DMS53 treated with DMSO at 0.1 percent for 48 hours (cell line): ENCODE measurements around the gene DNAJC17.

Experiments used
- DNase-seq: peaks from one replicate; lab custom pipeline; 2025; ENCODE audit not compliant: unreplicated experiment; lab: John Stamatoyannopoulos, UW

DNAJC17 gene, protein sequence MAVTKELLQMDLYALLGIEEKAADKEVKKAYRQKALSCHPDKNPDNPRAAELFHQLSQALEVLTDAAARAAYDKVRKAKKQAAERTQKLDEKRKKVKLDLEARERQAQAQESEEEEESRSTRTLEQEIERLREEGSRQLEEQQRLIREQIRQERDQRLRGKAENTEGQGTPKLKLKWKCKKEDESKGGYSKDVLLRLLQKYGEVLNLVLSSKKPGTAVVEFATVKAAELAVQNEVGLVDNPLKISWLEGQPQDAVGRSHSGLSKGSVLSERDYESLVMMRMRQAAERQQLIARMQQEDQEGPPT

DNA sequence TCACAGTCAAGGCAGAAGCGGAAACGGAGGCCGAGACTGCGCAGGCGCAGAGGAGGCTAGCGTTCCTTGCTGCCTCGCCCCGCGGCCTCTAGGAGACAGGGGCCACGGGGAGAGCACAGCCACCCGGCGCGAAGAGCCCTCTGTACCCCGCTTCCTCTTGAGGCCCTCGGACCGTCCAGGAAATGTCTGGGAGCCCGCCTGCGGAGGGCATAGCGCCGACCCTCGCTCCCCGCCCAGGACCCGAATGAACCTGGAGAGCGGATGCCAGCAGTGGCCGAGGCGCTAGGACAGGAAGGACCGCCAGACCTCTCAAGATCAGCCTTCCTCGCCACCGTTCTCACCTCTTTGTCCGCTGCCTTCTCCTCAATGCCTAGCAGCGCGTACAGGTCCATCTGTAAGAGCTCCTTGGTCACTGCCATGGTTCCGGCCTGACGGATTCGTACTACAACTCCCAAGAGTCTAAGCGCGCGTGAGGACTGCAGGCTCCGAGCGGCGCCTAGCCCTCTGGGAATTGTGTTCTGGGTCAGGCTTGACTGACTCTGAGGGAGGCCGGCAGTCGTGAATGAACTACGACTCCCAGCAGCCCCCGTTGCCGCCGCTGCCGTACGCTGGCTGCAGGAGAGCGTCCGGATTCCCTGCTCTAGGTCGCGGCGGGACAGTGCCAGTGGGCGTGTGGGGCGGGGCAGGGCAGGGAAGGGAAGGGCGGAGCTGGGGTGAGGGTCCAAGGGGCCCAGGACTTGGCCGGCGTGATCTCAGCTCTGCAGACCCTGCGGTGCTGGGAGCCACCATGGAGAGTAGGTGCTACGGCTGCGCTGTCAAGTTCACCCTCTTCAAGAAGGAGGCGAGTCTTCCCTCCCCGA is at the start of gene DNAJC17, which contains the start of gene ZFYVE19:
DNAJC17 (minus strand) TSS at position 446 of the 860 bp plus-strand sequence; CDS start at position 419, 27 bp downstream.
ZFYVE19 (plus strand) TSS at position 62 of the 860 bp plus-strand sequence; CDS start at position 563, 501 bp downstream.
- peak; percentile 89 for DNase-seq

DNA sequence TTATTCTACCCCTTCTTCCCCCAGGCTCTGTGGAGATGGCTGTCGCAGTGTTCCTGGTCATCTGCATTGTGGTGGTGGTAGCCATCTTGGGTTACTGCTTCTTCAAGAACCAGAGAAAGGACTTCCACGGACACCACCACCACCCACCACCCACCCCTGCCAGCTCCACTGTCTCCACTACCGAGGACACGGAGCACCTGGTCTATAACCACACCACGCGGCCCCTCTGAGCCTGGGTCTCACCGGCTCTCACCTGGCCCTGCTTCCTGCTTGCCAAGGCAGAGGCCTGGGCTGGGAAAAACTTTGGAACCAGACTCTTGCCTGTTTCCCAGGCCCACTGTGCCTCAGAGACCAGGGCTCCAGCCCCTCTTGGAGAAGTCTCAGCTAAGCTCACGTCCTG is 49.5 kb upstream of the DNAJC17 start:
- DNase-seq: no peak

DNA sequence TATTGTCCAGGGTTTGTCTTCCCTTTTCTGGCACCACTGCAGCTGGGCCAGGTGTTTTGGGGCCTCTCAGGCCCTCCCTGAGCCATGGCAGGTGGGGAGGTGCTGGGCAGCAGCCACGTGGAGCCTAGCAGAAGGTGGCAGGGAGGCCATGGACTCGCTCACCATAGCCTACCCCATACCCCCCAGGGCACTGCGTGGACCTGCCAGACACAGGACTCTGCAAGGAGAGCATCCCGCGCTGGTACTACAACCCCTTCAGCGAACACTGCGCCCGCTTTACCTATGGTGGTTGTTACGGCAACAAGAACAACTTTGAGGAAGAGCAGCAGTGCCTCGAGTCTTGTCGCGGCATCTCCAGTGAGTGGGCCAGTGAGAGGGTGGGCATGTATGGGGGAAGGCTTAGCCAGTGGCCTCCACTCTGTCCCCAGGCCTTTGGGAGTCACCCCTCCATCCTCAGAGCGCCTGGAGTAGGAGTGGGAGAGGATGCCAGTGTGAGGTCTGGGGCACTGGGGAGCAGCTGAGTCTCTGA is 48.5 kb upstream of the DNAJC17 start:
- no peak for DNase-seq

DNA sequence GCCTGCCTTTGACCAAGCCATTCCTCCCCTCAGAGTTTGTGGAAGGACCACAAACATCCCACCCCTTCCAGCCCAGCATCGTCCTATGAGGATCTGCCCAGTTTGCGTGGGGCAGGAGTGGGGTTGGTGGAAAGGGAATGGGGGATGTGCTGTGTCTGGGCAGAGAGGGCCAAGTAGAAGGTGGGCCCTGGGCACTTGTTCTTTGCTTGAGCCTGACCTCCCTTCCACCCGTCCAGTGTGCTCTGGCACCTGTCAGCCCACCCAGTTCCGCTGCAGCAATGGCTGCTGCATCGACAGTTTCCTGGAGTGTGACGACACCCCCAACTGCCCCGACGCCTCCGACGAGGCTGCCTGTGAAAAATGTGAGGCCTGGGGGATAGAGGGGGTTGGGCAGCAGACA is 46.9 kb upstream of the DNAJC17 start:
- no peak for DNase-seq

DNA sequence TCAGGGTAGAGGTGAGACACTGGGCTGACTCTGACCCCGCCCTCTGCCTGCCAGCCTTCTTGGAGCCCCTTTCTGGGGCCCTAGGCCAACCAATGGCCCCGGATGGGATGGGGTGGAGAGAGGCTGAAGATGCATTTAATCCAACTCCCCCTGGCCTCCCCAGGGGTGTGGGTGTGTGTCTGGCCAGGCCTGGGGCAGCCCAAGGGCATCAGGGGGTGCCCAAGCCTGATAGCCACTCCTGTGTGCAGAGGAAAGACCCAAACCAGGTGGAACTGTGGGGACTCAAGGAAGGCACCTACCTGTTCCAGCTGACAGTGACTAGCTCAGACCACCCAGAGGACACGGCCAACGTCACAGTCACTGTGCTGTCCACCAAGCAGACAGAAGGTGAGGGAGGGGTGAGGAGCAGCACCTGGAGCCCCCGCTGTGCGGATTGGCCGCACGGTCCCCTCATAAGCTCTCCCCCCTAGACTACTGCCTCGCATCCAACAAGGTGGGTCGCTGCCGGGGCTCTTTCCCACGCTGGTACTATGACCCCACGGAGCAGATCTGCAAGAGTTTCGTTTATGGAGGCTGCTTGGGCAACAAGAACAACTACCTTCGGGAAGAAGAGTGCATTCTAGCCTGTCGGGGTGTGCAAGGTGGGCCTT is 46.1 kb upstream of the DNAJC17 start:
- DNase-seq: no peak

DNA sequence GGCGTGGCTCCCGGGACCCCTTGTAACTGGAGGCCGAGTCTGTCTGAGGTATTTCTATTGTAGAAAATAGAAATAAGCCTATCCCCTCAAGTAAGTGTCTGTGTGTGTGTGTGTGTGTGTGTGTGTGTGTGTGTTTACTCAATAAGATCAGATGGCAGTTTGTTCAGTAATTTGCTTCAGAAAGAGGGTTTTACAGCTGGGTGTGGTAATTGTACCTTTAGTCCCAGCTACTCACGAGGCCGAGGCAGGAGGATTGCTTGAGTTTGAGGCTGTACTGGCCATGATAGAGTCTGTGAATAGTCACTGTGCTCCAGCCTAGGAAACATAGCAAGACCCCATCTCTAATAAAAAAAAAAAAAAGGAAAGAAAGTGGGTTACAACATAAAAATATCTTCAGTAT is 45.3 kb upstream of the DNAJC17 start:
- DNase-seq: no peak

DNA sequence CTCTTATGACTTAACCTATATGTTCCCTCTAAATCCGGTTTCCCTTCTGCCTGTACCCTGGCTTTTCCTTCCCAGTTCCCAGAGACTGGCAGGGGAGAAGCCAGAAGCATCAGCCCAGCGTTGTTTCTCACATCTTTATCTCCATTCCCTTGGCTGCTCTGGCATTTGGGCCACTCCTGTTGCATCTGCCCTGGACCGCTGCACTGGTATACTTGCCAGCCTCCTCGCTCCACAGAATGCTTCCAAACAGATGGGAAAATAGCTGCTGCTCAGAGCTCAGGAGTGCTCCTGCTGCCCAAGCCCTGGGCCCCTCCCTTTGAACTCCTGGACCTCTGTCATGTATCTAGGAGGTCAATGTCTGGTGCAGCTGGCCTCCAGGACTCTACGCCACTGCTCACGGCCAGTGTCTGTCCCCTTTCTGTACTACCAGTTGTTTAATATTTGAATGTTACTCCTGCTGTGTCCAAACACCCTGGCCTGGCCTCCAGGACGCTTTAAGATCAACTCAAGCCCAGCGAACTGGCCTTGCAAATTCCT is 43.4 kb upstream of the DNAJC17 start:
- DNase-seq: no peak

DNA sequence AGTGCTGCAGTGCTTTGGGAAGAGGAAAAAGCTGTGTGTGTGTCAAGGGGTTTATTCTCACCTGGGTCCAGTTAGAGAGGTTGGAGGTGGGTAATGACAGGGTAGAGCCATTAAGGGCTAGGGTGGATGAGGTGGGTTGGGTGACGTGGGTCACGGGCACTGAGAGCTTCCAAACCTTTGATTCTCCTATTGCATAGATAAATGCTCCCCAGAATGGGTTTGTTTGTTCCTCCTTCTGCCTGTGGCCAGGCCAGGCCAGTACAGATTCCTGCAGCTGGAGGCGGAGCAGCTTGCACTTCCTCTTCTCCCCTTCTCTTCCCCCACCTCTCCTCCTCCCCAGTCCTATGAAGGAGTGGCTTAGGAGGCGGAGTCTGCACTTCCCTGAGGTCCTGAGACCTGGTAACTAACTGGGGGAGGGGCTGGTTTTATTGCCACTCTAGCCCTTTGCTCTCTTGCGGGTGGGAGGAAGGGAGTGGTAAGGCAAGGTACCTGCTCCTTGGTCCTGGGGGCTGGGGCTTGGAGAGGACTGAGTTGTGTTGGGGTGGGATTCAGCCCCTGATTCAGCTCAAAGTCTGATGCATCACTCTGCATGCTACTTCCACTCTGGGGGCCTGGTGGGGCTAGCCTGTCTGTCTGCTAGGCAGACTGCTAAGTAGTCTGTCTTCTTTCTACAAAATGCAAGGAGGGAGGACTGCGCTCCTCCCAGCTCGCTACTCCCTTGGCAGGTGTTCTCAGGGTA is 40.1 kb upstream of the DNAJC17 start:
- DNase-seq: no peak

DNA sequence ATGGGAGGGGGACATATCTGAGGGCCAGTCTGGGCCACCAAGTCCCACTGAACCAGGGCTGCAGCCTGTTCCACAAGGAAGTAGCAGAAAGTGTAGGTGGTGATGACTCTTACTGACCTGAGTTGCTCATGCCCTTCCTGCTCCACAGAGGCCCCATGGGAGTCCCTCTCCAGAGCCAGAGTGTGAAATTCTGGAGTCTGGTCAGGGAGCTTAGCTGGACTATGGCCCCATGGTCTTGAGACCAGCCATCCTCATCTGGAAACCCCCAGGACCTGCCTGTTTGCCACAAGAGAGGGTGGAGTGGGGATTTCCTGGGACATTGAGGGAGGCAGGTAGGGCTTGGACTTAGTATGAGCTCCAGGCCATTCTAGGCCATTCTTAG is 39.6 kb upstream of the DNAJC17 start:
- DNase-seq: no peak

DNA sequence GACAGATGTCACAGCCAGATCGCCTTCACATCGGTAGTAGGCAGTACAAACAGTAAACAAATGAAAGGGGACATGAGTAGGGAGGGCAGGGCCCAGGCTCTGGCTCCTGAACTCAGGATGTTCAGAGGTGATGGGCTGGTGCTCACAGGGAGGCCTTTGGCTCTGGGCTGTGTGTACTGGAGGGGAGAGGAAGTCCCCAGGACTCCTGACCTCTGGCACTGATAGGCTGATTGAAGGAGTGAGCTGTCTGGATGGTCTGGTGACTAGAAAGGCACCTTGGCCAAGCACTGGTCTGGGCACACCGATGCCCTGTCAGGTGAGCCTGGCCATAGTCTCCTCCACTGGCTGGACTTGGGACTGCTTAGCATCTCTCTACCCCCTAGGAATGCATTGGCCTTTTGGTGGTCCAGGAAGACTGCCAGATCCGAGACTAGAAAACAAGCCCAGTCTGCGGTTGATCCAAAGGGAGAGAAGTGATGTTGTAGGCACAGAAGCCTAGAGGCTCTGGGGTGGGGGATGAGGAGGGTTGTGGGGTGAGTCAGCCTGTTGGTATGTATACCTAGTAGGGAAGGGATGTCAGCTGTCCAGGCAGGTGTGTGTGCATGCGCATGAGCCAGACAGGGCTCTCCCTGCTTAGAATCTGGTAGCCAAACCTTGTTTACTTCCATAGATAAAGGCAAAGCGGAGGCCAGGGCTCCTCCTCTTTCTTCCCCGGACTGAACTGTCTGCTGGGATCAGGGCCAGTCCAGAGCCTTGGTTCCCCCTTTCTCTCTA is 38.4 kb upstream of the DNAJC17 start:
- peak; percentile 88 for DNase-seq

DNA sequence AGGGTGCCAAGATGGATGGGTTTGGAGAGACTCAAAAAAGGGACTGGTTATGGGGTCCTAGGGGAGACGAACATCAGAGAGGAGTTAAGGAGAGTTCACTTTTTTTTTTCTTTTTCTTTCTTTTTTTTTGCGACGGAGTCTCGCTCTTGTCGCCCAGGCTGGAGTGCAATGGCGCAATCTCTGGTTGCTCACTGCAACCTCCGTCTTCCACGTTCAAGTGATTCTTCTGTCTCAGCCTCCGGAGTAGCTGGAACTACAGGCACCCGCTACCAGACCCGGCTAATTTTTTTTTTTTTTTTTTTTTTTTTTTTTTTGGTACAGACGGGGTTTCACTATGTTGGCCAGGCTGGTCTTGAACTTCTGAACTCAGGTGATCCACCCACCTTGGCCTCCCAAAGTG is 37.8 kb upstream of the DNAJC17 start:
- no peak for DNase-seq

DNA sequence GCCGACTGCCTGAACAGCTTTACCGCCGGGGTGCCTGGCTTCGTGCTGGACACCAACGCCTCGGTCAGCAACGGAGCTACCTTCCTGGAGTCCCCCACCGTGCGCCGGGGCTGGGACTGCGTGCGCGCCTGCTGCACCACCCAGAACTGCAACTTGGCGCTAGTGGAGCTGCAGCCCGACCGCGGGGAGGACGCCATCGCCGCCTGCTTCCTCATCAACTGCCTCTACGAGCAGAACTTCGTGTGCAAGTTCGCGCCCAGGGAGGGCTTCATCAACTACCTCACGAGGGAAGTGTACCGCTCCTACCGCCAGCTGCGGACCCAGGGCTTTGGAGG is 37.4 kb upstream of the DNAJC17 start:
- DNase-seq: no peak

DNA sequence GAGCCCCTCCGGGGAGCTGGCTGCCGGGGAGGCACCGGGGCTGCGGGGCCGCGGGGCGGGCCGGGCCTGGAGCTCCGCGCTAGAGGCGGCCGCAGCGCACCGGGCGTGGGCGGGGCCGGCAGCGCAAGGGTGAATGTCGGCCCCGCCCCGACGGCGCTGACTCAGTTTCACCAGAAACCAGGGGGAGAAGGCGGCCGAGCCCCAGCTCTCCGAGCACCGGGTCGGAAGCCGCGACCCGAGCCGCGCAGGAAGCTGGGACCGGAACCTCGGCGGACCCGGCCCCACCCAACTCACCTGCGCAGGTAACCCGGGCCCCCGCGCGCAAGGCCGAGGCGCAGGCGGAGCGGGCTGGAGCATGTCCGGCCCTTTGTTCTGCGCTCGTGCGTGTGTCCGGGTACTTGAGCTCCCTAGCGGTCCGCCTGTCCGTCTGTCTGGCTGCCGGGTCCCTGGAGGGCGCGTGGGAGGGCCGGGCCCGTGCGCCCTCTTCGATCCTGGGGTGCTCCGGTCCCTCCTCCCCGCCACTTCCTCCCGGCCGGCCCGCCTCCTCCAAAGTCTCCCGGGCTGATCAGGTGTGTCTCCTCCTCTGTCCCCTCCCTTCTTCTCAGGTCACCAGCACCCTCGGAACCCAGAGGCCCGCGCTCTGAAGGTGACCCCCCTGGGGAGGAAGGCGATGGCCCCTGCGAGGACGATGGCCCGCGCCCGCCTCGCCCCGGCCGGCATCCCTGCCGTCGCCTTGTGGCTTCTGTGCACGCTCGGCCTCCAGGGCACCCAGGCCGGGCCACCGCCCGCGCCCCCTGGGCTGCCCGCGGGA is 36.8 kb upstream of the DNAJC17 start, which contains the start of gene SPINT1:
SPINT1 (plus strand) TSS at position 164 of the 811 bp plus-strand sequence; CDS start at position 671, 507 bp downstream.
- DNase-seq: no peak

DNA sequence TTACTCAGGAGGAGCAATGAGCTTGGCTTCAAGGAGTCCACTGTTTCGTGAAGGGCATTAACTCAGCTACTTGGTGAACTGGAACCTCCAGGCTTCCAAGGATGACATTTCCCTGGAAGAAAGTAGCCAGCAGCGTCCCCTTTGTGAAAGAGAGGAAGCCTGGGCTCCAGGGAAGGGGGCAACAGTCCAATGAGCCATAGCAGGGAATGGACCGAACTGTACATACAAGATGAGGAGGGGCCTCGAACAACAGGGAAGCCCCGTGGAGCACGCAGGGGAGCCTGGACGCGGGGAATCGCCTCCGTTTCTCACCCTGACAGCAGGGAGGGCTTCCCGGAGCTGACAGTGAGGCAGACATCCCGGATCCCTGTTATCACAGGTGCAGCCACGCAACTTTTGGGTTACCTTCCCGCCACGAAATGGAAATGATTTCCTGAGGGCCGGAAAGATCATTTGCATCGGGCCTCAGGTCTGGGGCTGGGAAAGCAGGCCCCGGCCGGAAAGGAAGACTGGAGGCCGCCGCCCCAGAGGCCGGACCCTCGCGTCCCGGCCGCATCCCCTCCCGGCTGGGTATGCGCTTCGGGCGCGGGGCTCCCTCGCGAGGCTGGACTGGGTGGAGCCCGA is 36.1 kb upstream of the DNAJC17 start:
- DNase-seq: no peak

DNA sequence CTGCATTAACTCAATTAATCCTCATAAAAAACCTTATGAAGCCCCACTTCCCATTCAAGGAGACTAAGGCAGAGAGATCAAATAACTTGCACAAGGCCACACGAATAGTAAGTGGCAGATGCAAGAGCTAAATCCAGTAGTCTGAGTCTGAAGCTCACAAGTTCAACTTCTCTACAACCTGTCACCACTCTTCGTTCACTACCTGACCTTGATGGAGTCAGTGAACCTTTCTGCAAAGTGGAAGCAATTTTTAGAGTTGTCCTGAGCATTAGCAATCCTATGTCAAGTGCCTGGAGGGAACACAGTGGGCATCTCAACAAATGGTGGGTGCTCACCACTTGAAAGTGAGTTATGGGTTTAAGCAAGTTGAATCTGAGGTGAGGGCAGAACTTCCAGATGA is 34.5 kb upstream of the DNAJC17 start:
- DNase-seq: no peak

DNA sequence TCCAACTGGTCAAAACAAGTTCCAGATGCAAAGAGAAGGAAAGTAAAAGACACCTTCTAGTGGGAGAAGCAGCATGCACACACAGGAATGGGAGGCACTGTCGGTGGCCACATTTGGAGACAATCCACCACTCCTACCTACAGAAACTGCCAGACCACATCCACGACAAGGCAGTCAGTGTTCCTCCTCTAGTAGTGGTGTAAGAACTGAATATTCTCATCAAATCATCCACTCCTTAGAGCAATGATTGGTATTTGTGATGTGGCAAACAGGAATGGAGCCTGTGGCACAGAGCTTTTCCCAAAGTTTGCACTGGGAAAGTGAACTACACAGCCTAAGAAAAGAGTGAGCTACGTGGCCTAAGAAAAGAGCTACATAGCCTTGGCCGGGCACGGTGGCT is 31.5 kb upstream of the DNAJC17 start:
- DNase-seq: no peak

DNA sequence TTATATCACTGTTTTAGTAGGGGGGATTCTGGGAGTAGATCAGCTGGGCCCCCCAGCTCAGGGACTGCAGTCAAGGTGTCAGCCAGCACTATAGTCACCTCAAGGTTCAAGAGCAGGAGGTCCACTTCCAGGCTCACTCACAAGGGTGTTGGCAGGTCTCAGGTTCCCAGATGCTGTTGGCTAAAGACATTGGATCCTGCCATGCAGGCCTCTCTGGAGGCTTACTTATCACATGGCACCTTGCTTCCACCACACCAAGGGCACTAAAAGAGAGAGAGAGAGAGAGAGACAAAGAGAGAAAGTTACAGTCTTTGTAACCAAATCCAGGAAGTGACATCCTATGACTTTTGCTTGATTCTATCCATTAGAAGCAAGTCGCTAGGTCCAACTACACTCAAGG is 28.7 kb upstream of the DNAJC17 start:
- DNase-seq: no peak

DNA sequence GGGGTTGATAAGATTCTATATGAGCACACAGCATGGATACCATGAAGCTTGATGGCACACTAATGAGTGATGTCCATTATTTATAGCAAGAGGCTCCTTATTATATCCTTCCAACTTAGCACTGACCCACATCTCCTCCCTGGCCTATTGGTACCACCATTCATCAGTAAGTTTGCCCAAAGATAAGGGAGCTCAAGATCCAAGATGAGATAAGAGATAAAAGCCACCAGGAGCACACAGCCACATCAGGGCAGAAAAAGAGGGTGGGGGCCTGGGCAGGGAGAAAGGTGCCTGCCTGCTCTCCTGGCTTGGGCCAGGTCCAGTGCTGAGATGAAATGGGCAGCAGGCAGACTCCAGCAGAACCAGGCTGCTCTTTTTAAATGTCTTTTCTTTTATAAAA is 25.6 kb upstream of the DNAJC17 start:
- DNase-seq: no peak

DNA sequence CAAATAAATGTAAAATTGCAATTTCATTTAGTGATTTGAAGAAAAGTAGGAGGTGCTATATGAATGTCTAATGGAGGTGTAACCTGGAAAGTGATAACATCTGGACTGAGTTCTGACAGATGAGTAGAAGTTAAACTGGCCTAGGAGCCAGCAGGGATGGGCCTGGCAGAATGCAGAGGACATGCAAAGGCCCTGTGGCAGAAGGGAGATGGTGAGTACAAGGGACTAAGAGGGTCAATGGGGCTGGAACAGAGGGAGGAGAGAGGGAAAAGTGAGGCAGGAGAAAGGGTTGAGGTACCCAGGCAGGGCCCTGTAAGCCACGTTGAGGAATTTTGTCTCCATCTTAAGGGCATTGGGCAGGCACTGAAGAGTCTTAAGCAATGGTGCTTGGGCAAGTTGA is 24.6 kb upstream of the DNAJC17 start:
- DNase-seq: no peak
